Stimulated activated CD4-positive, alpha-beta T cell treated with anti-CD3 and anti-CD28 coated beads, Interleukin-4, amount 100 ng/mL, for 4 hours (primary cell): ENCODE measurements around the gene MTMR10.

Source experiments
- DNase-seq, 2 experiments: peaks; one replicate each; pipeline ENCODE4 v3.0.0-alpha.2; 2020

MTMR10 gene

DNA sequence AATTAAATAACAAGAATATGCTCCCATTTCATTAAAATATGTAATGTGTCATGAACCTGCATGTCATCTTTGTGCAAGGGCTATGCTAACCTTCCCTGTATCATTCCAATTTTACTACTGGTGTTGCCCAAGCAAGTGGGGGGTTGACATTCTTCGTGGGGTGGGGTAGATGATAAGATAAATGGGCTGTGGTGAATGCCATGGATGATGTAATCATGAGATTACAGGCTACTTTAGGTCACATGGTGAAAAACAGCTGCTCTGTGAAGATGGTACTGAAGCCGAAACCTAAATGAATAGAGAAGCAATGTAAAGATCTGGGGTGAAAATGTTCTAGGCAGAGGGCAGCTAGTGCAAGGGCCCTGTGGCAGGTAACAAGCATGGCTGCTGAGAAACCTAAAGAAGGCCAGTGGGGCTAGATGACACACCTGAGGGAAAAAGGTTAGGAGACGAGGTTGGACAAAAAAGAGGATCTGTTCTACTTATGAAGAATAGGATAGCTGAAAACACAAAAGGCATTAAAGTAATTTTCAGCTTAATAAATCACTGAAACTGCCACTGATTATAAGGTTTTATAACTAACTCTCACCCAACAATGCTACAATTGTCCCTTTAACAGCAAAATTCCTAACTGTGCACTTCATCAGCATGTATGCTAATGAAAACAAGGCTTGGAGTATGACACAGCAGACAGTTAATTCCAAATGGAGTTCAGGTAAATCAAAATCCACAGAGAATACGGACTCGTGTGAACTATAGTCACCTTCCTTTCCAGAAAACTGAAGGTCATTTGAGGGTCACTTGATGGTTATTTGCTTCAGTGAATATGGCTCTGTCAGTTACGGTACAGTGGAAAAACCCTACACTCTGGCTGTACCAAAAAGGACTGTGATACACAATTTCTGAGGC, 35.0 kb downstream of the MTMR10 start:
- DNase-seq = no peak

DNA sequence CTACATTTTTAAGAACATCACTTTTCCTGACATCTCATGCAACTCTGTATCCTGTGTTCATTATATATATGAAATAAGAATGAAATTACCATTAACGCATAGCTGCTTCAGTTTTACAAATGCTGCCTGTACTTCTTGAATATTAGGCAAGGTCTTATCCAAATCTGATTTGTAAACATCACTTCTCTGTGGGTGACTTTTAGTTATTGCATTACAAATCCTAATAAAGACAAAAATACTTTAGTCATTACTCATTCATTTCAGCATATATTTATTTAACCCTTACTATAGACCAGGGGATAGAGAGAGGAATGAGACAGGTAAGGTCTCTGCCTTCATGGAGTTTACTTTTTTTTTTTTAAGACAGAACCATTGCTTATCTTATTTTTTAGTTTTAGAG, 36.8 kb downstream of the MTMR10 start:
- DNase-seq = no peak

DNA sequence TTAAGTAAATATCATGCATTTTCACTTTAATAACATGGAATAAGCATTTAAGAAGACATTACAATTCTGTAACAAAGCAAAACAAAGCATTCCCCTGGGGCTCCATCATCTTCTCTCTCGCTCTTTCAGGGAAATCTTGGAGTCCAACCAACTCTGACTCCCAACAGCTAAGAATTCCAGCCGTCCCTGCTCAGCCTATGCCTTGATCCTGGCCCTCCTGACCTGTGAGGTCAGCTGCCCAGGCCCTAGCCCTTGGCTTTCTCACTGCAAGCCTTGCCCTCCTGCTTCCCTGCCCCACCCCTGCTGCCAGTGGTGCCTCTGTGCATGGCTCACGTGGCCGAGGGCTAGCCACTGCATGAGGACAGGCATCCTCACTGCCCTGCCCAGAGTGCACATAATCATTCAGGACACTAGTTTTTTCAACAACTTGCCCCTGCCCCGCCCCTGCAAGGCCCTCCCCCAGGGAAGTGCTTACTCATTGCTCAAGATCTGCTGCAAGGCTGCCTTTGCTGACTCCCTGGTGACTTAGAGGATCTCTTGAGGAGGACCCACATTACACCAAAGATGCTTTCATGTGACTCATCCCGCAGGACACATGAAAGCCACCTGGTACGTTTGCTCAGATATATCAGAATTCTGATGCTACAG, 37.6 kb downstream of the MTMR10 start:
- DNase-seq = no peak

DNA sequence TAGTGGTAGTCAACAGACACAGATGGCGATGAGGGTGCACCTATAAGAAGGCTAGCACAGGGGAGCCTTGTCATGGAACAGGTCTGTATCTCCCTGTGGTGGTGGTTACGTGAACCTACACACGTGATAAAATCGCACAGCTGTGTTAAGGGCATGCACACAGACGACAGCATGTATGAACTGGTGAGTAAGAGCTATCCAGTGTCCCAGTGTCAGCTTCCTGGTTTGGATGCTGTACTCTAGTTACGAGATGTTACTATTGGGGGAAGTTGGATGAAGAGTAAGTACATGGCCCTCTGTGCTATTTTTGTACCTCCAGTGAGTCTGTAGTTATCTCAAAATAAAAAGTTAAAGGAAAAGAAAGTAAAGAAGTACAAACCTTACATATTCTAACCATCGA, 38.2 kb downstream of the MTMR10 start:
- no peak for DNase-seq

DNA sequence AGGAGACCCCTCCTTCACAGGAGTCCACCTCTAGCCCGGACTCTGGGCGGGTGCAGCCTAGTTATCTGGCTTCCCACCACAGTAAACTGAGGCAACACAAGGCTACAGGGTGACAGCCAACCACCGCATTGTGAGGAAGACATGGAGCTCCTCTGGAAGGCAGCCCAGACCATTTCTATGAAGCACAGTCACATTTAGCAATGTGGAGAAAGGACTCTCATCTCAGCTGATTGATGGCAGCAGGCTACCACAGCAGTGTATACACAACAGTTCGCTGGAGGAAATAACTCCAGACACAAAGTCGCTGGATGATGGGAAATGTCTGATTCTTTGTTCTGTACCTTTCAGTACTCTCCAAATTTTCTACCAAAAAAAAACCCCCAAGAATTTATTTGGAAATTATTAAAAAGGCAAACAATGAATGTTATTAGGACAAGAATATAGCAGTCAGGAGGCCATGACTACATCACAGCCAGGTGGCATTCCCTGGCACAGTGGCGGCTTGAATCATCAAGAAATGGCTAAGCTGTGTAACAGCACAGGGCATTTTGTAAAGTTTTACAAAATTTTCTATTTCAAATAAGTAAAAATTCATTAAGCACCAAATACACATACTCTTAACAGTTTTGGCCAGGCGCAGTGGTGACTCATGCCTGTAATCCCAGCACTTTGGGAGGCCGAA, 47.6 kb downstream of the MTMR10 start:
- DNase-seq = no peak

DNA sequence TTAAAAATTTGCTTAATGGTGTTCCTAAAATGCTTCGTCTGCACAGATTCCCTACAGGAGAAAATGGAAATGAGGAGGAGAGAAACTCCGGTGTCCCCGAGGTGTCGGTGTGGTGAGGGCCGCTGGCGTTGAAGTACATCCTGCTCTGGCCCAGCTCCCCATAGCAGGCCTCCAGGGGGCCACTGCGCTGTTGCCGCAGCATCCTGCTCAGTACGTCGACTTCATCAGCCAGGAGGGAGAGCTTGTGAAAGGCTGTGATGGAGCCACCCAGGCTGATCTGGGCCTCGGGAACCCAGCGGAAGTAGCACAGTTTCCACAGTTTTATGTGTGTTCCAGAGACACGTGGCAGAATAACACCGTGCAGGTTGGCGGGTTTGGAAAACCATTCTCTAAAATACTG, 49.9 kb downstream of the MTMR10 start:
- DNase-seq = no peak

DNA sequence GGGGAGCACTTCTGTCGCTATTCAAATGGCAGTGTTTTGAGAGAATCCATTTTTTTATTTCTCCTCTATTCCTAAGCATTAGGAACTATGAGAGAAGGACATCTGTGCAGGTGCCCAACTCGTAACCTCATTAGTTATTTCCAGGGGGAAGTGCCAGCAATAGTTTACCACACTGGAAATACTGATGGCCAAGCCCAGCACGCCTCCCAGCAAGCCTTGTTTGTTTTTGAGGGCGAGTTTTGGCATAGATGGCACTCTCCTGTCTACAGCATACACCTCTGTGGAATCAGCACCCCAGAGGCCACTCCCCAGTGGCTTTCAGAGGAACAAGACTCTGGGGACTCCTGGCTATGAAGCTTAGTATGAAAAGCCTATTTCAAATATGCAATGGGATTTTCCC, 51.1 kb downstream of the MTMR10 start:
- DNase-seq = no peak

DNA sequence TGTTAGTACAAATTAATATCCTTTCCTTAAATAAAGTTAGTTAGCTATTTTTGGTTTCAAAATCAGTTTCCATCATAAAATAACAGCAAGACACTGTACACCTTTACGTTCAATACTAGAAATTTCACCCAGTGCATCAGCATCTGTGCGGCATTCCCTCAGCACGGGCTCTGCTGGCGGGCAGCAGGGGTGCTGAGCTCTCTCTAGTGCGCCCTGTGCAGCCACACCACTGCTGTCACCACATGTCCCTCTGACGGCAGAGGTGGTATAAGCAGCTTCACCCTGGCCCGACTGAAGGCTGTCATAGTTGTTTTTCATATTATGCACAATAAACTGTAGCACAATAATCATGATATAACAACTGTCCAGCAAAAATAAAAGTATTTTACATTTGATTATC, 52.3 kb downstream of the MTMR10 start:
- DNase-seq = no peak

DNA sequence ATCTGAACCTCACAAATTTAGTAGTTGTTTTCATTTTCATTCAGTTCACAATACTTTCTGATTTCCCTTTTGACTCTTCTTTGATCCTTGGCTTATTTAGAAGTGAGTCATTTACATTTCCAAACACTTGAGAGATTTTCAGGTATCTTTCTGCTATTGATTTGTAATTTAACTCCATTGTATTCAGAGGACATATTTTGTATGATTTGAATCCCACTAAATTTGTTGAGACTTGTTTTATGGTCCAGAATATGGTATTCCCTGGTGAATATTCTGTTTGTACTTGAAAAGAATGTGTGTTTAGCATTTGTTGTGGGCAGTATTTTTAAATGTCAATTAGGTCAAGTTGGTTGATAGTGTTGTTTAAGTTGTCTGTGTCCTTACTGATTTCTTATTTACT, 58.1 kb downstream of the MTMR10 start:
- DNase-seq = no peak

DNA sequence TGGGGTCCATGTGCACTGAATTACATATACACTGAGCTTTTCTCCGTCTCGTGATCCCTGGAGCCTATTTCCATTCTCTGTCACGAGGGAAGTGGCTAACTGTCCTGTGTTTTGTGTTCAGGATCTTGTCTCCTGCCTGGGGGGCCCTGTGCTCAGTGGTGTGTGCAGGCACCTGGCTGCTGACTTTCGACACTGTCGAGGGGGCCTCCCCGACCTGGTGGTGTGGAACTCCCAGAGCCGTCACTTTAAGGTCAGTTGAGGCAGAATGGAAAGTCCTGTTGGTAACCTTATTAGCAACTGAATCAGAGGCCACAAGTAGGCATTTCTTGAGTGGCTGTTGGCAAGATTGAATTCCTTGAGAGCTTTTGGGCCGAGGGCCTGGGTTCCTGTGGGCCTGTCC, 61.0 kb downstream of the MTMR10 start:
- DNase-seq = no peak

DNA sequence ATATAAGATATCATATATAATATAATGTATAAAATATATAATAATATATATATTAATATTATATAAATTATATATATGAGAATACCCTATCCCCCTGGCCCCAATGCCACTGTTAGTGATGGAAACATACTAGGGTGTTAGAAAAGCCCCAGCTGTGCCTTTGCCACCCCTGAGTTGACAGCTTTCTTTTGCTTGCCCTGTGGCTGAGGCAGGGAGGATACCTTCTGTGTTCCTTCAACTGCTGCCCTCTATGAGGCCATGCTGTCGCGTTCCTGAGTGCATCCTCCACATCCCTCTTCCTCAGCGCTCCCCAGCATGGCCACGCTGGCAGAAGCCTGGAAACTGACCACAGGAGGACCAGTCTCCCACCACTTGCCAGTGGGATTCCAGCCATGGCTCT, 61.4 kb downstream of the MTMR10 start:
- DNase-seq = no peak

DNA sequence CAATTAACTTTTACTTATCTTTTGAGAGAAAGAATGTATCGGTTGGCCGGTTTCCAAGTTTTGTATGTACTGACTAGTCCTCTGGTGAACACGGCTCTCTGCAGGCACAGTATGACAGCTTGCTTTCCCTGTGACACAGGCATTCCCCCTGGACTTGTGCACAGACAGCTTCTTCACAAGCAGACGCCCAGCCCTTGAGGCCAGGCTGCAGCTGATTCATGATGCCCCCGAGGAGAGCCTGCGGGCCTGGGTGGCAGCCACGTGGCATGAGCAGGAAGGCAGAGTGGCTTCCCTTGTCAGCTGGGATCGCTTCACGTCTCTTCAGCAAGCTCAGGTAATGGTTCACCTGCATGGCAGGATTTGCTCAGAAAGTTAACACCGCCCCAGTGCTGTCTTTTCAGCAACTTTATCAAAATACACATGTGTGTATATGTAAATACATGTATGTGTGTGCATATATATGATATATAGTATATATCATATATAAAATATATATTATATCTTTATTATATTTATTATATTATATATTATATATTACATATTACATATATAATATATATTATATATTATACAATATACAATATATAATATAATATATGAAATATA, 62.3 kb downstream of the MTMR10 start:
- DNase-seq = no peak

DNA sequence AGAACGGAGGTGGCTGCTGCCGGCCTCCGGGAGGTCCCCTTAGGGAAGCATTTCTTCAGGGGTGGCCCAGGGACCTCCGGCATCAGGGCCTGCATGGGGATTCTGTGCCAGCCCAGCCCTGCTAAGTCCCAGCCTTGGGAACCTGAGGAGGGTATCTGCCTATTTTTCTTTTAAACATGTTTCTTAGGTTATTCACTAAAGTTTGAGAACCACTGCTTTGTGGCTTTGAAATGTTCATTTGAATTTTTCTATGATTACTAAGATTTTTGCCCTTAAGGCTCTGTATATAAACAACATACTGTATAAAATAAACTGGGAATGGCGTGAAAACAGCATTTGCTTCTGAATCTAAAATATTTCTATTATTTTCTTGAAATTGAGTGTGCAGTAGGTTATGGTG, 63.4 kb downstream of the MTMR10 start:
- no peak for DNase-seq

DNA sequence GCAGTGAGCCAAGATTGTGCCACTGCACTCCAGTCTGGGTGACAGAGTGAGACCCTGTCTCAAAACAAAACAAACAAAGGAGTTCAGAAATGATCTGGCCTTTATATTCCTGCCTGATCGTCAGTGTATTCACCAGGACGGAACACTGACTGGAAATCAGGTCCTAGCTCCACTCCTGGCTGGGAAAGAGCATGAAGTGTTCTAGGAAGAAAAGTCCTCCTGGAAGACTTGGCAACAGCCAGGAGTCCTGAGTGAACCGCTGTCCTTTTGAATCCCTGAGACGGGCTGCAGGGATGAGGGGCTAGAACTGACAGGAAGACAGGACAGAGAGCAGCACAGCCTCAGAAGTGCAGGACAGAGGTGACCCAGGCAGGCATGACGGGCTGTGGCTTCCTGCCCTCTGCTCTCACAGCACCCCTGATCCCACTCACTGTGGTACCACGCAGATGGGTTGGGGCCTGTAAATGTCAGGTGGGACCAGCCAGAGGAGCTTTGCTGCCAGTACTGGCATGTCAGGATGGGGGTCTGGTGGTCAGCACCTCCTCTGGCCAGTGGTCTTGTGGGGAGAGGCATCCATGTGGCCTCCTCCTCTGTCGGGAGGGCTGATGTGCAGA, 64.2 kb downstream of the MTMR10 start:
- DNase-seq = no peak

DNA sequence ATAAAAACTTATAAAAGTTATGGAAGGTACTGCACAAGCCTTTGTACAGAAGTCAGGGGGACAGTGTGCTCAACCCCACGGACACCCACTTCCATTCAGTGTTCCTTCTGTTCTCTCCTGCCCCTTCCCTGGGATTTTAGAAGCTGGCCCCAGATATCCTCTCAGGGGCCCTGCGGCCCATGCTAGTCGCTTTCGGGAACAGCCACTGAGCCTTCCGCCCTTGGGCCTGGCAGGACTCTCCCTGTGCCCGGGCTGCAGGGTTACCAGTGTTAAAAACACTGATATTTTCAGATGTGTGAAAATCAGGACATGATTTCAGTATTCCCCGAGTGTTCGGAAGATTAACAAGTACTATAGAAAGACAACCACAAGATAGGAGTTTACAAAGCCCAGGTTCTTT, 65.3 kb downstream of the MTMR10 start:
- DNase-seq = no peak

DNA sequence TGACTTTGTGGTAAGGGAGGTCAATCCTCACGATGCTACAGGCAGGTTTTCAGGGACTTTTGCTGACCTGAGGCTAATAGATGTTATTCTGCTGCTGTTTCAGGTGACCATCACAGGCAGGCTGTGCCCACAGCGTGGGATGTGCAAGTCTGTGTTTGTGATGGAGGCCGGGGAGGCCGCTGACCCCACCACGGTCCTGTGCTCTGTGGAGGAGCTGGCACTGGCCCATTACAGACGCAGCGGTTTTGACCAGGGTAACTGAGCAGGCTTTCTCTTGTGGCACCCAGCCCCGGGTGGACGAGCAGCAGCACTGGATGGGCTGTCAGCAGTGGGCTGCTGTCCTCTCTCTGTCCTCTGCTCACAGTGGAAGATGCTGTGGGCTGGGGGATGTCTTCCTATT, 65.7 kb downstream of the MTMR10 start:
- DNase-seq = no peak

DNA sequence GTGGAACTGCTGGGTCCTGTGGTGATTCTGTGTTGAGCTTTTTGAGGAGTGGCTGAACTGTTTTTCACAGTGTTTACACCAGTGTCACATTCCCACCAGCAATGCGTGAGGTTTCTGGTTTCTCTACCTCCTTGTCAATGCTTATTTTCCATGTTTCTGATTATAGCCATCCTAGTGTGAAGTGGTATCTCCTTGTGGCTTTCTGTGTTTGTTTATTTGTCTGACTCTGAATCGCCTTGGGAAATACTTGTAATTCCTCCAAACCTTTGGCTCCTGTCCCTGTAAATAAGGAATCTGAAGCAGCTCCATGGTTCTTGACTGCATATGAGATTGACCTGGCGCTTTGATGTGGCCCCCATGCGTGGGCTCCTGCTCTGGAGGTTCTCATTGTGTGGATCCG, 67.1 kb downstream of the MTMR10 start:
- DNase-seq = no peak

DNA sequence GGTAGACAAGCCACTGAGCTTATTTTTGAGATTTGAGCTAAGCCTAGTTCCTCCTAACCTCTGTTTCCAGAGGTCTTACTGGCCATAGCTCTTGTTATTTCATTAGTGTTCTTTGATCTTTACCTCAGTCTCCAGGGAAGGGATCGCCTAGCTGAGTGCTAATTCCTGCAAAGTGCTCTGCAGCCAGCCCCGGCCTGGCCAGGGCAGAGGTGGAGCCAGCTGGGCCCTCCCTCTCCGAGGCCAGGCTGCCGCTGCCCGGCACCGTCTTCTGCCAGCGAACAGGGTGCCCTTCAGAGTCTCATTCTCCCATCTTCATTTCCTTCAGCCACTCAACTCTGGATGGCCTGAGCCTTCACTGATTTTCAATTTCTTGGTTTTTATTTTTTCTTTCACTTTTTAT, 68.0 kb downstream of the MTMR10 start:
- DNase-seq = no peak

DNA sequence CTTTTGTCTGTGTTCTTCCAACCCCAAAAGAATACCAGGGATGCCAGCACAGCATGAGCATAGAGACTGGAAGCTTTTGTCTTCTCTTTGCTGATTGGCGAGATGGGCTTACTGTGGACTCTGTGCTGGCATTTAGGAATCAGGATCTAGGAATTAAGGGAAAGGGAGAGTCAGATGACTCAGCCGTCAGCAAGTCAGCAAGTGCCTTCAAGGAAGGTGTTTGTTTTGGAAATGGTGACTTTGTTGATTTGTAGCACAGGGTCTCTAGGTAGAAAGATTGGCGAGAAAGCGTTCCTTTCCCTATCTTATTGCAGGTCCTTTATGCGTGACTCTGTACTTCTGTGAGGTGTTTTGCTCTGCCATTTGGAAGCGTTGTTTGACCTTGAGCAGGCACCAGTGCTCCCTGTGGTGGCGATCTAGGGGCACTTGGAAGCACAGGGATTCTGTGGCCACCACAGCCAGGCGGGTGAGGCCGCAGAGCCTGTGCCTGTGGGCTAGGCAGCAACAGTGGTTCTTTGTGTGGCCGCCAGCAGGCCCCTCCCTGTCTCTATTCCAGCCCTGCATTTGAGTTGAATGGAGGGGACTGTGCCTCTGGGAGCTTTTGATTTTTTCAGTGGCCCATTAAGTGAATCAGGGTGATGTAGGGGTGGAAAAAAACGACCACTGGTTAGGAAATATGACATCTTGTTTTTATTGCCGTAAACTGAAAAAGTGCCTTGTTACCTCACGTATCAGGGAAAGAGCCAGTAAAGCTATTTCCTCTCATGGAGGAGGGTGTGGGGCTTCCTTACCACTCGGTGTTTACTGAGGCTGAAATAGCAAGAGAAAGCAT, 68.7 kb downstream of the MTMR10 start:
- no peak for DNase-seq

DNA sequence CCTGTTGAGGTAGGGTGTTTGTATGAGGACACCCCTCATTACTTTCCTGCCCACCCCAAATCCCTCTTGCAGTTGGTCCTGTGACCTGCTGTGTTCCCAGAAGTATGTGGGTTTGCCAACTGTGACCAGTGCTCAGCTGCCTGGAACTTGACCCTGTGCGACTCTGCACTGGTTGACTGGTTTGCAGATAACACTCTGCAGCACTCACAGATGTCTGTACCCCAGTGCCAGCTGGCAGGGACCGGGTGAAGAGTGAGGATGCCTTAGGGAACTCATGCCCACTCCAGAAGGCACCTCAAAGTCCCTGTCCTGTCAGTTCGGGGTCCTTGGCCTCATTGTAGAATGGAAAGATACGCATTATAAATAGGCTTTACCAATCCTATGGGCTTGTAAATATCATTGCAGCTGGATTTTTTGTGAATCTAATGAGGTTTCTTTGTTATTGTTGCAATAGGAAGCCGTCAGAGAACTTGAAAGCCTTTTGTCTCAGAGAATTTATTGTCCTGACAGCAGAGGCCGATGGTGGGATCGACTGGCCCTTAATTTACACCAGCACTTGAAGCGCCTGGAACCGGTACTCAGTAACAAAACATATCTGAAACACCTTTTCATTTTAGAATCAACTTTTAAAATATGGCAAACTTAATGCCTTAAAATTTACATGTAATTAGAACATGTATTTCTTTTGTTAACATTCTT, 69.5 kb downstream of the MTMR10 start:
- DNase-seq = no peak

DNA sequence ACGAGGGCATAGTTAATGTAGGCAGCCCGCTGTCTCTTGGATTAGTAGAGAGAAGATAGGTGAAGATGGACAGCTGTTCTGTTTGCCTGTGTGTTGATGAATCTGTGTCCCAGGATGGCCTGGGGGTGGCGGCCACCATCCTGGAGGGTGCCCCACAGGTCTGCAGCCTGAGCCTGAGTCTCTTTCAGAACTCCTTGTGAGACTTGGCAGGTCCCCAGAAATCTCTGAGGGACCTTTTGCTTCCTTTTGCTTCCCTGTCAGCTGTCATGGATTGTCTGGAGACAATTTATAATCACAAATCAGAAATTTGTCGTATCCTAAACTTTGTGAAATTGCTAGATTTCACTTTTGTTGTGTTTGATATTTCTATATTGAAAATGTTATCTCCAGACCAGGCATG, 70.3 kb downstream of the MTMR10 start:
- DNase-seq = no peak
